Kasumi-1 (cell line): ENCODE measurements around the gene CASP14.
A peak's percentile ranks its signal among the peaks of the same experiment; 100 is the strongest.
"Not testable (repeated sequence)": the region's sequence is repeated elsewhere in the genome, so short reads cannot be mapped to it uniquely, and the experiment has no call there.

Experiments
- DNase-seq, 2 experiments: peaks; one replicate each; lab custom pipeline; 2025; lab: John Stamatoyannopoulos, UW

CASP14 gene, protein sequence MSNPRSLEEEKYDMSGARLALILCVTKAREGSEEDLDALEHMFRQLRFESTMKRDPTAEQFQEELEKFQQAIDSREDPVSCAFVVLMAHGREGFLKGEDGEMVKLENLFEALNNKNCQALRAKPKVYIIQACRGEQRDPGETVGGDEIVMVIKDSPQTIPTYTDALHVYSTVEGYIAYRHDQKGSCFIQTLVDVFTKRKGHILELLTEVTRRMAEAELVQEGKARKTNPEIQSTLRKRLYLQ

DNA sequence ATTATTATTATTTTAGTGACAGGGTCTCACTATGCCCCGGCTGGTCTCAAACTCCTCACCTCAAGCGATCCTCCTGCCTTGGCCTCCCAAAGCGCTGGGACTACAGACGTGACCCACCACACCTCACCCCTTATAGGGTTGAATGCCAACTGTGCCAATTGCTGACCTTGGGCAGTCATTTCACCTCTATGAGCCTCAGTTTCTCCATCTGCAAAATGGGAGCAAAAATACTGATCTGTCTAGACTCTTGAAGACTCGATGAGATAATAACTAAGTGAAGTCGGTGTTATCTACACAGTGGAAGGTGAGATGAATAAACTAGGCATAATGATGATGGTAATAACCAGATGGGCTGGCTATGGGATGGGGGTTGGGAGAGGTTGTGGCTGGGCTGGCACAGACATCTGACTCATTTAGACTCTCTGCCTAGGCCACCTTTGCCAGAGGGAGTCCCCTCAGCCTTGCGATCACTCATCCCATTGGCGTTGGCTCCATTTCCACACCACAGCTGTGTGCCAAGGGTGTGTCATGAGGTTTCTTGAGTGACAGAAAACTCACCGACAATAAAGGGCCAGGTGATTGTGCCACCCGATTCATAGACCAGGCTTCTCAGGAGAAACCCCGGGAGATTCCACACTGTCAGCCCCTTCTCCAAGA lies at the start of gene CASP14:
Gene CASP14 (plus strand): TSS at position 596 of the 657 bp plus-strand sequence. CDS start 2,772 bp downstream, outside the sequence.
- no peak for DNase-seq

DNA sequence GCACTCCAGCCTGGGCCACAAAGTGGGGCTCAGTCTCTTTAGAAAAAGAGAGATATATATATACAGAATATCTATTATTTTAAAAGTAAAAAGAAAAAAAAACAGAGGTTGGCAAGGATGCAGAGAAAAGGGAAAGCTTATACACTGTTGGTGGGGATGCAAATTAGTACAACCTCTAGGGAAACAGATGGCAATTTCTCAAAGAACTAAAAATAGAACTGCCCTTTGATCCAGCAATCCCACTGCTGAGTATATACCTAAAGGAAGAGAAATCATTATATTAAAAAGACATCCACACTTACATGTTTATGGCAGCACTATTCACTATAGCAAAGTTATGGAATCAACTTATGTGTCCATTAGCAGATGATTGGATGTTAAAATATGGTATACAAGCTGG lies 41.0 kb upstream of the CASP14 start:
- no peak for DNase-seq

DNA sequence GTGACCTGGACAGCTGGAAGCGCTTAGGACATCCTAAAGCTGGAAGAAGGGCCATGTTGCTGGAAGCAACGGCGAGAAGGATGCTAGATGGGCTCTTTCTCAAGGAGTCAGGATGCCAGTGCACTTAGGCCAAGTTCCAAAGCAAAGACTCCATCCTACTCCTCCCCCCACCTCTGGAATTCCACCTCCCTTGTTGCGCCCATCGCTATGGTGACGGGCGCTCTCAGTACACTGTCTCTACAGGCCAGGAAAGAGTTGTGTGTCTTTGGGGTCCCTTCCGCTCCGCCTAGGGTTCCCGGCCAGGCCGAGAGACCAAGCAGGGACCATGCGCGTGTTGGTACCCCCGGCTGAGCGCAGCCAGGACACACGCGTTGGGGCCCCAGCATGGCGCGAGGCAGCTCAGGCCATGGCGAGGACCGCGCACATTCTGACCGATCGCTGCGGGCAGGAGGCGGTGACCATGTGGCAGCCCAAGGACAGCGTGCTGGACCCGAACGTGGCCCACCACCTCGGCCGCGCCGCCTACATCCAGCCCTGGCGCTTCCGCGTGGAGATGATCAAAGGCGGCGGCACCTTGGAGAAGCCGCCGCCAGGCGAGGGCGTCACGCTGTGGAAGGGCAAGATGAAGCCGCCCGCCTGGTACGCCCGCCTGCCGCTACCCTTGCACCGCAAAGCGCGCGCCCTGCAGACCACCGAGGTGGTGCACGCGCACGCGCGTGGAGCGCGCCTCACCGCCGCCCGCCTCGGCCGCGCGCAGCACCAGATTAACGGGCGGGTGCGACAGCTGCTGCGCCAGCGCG lies 38.6 kb upstream of the CASP14 start:
- DNase-seq = no peak

DNA sequence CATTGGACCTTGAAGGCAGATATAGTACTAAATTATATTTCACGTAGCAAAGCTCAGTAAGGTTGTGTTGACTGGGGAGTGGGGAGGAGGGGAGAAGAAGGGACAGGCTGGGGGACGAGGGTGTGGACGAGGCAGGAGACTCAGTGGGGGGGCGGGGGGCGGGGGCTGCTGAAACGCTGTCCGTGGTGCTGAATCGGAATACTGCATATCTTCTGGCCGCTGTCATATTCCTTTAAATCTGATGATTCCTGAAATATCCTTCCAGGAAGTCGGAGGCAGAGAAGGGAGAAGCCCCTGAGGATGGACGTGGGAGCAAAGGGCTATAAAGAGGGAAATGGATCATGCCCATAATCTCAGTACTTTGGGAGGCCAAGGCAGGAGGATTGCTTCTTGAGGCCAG lies 34.7 kb upstream of the CASP14 start:
- peak in 1 of 2 experiments; percentile 1 for DNase-seq

DNA sequence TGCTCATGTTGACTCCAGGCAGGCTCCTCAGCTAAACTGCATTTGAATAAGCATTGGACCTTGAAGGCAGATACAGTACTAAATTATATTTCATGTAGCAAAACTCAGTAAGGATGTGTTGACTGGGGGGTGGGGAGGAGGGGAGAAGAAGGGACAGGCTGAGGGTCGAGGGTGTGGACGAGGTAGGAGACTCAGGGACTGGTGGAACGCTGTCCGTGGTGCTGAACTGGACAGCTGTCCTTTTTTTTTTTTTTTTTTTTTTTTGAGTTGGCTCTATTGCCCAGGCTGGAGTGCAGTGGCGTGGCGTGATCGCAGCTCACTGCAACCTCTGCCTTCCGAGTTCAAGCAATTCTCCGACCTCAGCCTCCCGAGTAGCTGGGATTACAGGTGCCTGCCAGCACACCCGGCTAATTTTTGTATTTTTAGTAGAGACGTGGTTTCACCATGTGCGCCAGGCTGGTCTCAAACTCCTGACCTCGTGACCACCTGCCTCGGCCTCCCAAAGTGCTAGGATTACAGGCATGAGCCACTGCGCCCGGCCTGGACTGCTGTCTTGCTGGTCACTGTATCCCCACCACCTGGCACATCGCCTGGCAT lies 33.2 kb upstream of the CASP14 start:
- peak in 1 of 2 experiments; percentile 0 for DNase-seq

DNA sequence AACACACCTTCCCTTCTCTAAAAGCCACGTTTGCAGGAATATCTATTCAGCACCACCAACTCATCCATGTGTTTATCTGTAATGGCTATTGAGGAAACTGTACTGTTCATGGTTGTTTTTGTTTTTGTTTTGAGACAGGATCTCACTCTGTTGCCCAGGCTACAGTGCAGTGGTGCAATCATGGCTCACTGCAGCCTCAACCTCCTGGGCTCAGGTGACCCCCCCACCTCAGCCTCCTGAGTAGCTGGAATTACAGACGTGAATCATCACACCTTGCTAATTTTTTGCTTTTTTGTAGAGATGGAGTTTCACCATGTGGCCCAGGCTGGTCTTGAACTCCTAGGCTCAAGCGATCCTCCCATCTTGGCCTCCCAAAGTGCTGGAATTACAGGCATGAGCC lies 30.4 kb upstream of the CASP14 start:
- DNase-seq = not testable (repeated sequence)

DNA sequence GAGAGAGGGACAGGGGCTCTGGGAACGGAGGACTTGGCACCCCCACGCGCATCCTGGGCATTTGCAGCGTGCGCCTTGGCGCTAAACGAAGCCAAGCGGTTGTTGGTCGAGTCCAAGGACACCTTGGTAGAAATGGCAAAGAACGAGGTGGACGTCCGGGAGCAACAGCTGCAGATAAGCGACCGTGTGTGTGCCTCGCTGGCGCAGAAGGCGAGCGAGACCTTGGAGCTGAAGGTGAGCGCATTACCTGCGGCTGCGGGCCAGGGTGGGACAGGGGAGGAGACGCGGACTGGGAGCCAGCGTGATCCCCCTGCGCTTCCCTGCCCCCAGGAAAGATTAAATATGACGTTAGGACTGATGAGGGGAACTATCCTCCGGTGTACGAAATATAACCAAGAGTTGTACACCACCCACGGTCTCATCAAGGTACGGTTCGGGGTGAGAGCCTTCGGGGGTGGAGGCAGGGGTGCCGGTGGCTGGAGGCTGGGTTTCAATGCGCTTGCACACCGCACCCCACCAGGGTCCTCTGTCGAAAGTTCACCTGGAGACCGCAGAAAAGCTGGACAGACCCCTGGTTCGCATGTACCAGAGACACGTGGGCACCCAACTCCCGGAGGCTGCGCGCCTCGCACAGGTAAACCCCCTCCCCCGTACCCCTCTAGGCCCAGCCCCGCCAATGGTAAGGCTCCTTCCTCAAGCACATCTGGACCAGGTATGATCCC lies 27.8 kb upstream of the CASP14 start:
- no peak for DNase-seq

DNA sequence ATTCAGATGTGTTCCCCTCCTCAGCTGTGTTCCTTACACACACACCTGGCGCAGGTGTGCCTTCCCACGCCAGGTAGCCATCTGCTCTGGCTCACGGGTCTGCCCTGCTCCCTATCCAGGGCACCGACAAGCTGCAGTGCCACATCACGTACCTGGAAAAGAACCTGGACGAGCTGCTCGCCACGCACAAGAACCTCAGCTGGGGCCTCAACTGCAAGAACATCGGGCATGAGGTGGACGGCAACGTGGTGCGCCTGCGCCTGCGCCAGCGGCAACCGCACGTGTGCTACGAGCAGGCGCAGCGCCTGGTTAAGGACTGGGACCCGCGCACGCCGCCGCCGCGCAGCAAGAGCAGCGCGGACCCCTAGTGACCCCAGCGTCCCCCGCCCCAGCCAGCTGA lies 26.5 kb upstream of the CASP14 start:
- DNase-seq = no peak

DNA sequence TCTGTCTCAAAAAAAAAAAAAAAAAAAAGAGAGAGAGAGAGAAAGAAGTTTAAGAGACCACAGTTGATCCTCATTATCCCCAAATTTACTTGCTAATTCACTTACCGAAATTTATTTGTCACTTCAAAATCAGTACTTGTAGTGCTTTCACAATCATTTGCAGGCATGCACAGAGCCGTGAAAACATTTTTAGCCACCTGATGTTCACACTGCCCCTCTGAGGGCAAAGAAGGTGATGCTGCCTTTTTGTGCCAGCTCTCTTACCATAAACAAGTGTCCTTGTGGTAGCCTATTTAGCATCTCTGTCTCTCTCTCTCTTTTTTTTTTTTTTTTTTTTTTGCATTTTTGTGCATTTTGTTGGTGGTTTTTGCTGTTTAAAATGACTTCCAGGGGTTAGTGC lies 24.1 kb upstream of the CASP14 start:
- DNase-seq = peak; percentile 9 to 31

DNA sequence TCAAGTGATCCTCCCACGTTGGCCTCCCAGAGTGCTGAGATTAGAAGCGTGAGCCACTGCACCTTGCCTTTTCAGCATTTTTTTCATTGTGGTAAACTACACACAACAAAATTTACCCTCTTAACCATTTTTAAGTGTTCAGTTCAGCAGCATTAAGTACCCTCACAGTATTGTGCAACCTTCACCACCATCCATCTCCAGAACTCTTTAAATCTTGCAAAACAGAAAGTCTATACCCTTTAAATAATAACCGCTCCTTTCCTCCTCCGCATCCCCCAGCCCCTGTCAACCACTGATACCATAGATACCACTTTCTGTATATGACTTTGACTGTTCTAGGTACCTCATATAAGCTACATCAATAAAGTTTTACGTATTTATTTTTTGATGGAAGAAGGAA lies 20.8 kb upstream of the CASP14 start:
- DNase-seq = no peak

DNA sequence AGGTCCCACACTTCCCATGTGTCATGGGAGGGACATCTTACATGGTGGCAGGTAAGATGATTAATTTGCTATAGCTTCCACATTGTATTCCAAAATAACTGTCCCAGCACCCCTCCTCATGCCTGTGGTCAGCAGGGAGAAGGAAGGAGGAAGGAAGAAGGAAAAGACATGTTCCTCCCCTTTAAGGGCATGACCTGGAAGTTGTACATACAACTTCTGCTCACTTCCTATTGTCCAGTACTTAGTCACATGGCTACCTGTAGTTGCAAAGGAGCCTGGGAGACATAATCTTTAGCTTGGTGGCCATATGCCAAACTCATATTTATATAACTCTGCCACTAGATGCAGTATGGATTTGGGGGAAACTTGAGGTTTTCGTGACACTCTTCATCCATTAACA lies 17.6 kb upstream of the CASP14 start:
- no peak for DNase-seq

DNA sequence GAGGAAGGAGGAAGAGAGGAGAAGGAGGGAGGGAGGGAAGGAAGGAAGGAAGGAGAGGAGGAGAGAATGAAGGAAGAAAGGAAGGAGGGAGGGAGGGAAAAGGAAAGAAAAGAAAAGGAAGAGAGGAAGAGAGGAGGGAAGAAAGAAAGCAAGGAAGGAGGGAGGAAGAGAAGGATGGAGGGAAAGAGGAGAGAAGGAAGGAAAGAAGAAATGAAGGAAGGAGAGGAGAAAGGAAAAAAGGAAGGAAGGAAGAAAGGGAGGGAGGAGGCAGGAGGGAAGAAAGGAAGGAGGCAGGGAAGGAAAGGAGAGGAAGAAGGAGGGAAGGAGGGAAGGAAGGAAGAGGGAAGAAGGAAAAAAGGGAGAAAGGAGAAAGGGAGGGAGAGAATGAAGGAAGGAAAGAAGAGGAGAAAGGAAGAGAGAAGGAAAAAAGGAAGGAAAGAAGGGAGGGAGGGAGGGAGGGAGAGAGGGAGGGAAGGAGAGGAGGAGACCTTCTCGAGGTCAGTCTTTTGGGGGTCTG lies 13.4 kb upstream of the CASP14 start:
- DNase-seq = no peak

DNA sequence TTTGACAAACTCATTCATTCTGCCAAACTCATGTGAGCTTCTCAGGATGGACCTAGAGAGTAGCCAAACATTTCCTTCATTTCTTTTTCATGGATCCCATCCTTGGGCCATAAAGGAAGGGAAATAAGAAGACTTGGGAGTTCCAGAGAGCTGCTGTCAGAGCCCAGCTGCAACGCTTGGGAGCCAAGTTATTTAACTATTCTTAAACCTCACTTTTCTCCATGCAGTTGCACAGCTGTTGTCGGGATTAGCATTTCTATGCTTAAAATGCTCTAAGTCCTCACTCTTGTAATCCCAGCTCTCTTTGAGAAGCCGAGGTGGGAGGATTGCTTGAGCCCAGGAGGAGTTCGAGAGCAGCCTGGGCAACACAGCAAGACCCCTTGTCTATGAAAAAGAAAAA lies 11.7 kb upstream of the CASP14 start:
- DNase-seq = no peak

DNA sequence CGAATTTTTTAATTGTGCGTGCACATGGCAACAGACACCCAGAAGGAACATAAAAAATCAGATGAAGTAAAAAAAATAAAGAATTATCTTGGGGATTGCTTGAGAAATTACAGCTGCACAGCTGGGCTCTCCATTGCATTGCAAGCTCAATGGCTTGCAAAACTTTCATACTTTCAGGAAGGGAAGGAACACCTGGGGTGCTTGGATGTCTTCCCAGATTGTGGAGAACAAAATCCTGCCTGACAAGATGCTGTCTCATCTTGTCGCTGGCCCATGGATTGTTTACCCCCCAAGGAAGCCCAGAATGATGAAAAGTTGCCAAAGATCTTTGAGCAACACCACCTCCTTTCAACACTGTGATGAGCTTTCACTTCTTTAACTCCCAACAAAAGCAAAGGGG lies 11.0 kb upstream of the CASP14 start:
- no peak for DNase-seq

DNA sequence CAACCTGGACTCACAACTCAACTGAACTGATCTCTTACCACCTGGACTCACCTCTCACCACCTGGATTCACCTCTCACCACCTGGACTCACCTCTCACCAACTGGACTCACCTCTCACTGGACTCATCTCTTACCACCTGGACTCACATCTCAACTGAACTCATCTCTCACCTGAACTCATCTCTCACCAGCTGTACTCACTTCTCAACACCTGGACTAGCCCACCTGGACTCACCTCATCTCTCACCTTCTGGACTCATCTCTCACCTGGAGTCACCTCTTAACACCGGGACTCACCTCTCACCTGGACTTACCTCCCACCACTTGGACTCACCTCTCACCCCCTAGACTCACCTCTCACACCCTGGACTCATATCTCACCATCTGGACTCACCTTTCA lies 7.3 kb upstream of the CASP14 start:
- no peak for DNase-seq

DNA sequence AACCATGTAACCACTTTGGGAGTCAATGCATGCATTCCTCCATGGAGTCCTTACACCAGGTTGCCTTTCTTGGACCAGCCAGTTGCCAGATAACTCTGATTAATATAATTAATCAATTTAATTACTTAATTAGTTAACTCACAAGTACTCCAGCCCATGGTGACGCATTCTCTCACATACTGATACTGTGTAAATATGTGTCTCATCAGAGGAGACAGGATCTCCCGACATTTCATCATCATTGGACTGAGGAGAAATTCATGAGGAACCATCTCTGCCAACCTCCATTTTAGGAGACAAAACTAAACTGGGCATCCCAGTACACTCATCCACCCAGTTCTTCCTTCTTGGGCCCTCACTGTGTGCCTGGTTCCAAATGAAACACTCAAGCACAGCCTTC lies 6.5 kb upstream of the CASP14 start:
- no peak for DNase-seq

DNA sequence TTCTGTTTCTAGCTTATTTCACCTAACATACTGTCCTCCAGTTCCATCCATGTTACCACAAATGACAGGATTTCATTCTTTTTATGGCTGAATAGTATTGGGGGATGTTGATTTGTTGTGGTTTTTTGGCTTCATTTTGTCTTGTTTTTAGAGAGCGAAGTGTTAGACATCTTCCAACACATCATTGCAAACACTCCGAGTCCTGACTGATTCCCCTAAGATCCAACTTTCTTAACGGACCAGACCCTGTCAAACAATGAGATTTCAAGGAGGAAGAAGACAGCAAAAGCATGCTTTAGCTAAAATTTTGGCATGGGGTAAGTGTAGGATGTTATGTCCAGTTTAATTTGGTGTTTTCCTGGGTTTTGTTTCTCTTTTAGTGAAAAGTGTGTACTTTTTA lies 3.8 kb upstream of the CASP14 start:
- DNase-seq = no peak

DNA sequence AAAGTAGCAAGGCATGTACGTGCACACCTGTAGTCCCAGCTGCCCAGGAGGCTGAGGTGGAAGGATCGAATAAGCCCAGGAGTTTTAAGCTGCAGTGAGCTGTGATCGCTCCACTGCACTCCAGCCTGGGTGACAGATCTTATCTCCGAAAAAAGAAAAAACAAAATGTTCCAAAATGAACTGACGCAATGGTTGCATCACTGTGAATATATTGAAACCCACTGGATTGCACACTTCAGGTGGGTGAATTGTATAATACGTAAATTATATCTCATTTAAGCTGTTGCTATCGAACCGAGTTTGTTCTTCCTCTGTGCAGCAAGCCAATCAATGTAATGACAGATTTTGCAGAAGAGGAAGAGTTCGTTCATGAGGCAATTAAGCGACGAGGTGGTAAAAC lies 1.6 kb upstream of the CASP14 start:
- no peak for DNase-seq

DNA sequence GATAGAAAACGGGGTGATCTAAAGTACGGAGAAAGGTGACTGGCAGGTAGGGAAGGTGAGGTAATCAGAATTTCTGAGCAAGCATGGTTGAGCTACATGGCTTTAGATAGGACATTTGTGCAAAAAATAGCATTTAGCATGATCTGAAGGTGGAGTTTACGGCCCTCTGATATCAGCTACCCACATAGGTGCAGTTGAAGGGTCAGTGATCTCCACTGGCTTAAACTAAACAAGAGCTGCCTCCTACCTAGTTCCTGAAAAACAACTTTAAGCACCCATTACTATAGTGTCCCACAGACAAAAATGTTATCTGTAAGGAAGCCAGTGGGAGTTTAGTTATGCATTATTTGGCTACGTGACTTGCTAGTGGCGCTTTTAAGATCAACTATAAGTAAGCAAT lies 1.2 kb upstream of the CASP14 start:
- no peak for DNase-seq

DNA sequence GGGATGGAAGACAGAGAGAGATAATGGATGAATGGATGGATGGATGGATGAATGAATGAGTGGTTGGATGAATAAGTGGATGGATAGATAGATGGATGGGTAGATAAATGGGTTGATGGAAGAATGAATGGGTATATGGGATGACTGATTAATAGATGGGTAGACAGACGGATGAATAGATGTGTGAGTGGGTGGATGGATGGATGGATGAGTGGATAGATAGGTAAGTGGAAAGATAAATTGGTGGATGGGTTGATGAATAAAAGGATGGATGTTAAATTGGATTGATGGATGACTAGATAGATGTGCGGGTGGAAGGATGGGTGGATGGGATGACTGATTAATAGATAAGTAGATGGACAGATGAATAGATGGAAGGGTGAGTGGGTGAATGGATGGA lies 1.4 kb downstream of the CASP14 start:
- DNase-seq = no peak

DNA sequence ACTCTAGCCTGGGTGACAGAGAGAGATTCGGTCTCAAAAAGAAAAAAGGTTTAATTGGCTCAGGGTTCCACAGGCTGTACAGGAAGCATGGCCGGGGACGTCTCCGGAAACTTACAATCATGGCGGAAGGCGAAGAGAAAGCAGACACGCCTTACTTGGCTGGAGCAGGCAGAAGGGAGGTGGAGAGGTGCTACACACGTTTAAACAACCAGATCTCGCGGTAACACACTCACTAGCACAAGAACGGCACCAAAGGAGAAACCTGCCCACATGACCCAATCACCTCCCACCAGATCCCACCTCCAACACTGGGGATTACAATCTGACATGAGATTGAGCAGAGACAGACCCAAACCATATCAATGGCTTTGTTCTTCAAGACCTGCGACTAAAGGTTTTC lies 12.8 kb downstream of the CASP14 start:
- no peak for DNase-seq

DNA sequence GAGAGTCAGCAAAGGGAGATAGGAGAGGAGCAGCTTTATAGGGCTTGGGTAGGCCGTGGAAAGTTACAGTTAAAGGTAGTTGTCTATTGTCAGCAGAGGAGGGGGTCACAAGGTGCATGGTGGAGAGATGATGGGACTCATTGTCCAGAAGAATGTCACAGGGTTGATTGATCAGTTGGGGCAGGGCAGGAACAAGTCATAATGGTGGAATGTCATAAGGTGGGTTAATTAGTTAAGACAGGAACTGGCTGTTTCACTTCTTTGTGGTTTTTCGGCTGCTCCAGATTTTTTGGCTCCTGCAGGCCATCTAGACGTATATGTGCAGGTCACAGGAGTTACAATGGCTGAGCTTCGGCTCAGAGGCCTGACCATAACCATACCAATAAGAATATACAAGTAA lies 21.1 kb downstream of the CASP14 start:
- not testable (repeated sequence) for DNase-seq
